ENCODE measurements around the gene RBM39. TPM values are rescaled to one million over a fixed set of nuclear protein-coding genes. Genes with fewer than 3 reads are reported as not detected.

Gene RBM39
- total and polyA plus RNA-seq, 9 of the 15 experiments (the other 6 are each of a cell fraction or from before 2014, with no cell fraction given) = 143 to 319 (median 228) TPM

DNA sequence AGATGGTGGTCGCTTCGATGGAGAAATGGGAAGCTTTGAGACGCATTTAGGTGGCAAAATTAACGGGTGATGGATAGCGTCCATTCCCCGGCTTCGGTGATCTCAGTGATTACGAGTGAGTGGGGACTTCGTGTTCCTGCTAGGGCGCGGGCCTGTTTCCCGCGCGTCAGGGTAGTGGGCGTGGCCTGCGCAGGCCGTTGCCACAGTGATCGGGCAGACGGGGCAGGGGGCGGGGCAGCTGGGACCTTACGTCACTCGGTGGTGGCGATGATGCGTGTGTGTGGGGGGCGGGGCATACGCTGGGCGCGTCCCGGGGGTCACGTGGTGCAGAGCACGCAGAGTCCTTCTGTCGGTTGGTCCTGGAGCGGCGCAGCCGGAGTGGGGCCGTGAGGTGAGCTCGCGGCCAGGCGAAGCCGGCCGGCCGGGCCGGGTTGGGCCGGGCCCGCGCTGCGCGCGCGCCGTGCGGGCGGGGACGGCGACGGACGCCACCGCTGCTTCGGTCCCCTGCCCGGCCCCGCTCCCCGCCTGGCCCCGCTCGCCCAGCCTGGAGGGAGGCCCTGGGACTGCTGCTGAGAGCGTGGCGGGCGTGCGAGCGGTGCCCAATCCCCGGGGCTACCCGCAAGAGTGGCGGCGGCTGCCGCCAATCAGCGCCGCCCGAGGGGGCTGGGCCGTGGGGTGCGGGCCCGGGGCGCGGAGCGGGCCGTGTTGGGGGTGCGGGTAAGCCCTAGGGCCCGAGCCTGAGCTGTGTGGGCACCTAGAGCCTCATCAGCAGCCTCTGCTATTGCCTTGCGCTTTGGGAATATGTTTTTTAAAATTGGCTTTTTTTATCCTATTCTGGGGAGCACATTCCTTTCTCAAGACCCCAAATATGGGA is 29.9 kb upstream of the RBM39 start, which contains the start of gene PHF20 (continued):
- no peak for TF ChIP-seq PML (IDR thresholded peaks at IDR 0.05; ENCODE audit: low read length)
- no peak for TF ChIP-seq ZNF561 (CRISPR knock-in tag; conservative IDR thresholded peaks at IDR 0.05)
- TF ChIP-seq ZNF644 (tag; IDR thresholded peaks at IDR 0.05; ENCODE audit: low read depth) = no peak; the same call in 1 of the 2 replicates
- TF ChIP-seq SIN3B (IDR thresholded peaks at IDR 0.05; ENCODE audit: low read depth) = peak; percentile 67; the same call in 1 of the 2 replicates
- TF ChIP-seq GTF2F1 (IDR thresholded peaks at IDR 0.05; ENCODE audit: low read depth, low read length) = 0 out of 2 replicates have a peak, but pooled peaks have one; percentile 68
- peak; percentile 55; the same call in 1 of the 2 replicates for TF ChIP-seq BMI1 (IDR thresholded peaks at IDR 0.05; ENCODE audit: low read length)
- TF ChIP-seq ZFP36 (IDR thresholded peaks at IDR 0.05; ENCODE audit: low read depth, low read length, partially characterized antibody) = no peak
- TF ChIP-seq SRSF3 (IDR thresholded peaks at IDR 0.05; ENCODE audit: insufficient read depth, low read length) = no peak
- TF ChIP-seq, protein P1, sequence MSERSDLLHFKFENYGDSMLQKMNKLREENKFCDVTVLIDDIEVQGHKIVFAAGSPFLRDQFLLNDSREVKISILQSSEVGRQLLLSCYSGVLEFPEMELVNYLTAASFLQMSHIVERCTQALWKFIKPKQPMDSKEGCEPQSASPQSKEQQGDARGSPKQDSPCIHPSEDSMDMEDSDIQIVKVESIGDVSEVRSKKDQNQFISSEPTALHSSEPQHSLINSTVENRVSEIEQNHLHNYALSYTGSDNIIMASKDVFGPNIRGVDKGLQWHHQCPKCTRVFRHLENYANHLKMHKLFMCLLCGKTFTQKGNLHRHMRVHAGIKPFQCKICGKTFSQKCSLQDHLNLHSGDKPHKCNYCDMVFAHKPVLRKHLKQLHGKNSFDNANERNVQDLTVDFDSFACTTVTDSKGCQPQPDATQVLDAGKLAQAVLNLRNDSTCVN (CRISPR knock-in tag; IDR thresholded peaks at IDR 0.05) = no peak
- peak in 1 of 2 experiments; percentile 47; a peak in 1 of 4 replicates for TF ChIP-seq SIN3A (IDR thresholded peaks at IDR 0.05; ENCODE audit: borderline replicate concordance in 2 of 2, control insufficient read depth in 1 of 2, low read depth in 2 of 2, low read length in 2 of 2)
- TF ChIP-seq, protein P2, sequence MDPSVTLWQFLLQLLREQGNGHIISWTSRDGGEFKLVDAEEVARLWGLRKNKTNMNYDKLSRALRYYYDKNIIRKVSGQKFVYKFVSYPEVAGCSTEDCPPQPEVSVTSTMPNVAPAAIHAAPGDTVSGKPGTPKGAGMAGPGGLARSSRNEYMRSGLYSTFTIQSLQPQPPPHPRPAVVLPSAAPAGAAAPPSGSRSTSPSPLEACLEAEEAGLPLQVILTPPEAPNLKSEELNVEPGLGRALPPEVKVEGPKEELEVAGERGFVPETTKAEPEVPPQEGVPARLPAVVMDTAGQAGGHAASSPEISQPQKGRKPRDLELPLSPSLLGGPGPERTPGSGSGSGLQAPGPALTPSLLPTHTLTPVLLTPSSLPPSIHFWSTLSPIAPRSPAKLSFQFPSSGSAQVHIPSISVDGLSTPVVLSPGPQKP (CRISPR knock-in tag; IDR thresholded peaks at IDR 0.05) = no peak
- no peak for TF ChIP-seq ZNF444 (CRISPR knock-in tag; IDR thresholded peaks at IDR 0.05)
- TF ChIP-seq SUPT5H (IDR thresholded peaks at IDR 0.05) = no peak
- TF ChIP-seq, protein P3, sequence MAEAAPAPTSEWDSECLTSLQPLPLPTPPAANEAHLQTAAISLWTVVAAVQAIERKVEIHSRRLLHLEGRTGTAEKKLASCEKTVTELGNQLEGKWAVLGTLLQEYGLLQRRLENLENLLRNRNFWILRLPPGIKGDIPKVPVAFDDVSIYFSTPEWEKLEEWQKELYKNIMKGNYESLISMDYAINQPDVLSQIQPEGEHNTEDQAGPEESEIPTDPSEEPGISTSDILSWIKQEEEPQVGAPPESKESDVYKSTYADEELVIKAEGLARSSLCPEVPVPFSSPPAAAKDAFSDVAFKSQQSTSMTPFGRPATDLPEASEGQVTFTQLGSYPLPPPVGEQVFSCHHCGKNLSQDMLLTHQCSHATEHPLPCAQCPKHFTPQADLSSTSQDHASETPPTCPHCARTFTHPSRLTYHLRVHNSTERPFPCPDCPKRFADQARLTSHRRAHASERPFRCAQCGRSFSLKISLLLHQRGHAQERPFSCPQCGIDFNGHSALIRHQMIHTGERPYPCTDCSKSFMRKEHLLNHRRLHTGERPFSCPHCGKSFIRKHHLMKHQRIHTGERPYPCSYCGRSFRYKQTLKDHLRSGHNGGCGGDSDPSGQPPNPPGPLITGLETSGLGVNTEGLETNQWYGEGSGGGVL (CRISPR knock-in tag; IDR thresholded peaks at IDR 0.05) = no peak
- TF ChIP-seq, protein P4, sequence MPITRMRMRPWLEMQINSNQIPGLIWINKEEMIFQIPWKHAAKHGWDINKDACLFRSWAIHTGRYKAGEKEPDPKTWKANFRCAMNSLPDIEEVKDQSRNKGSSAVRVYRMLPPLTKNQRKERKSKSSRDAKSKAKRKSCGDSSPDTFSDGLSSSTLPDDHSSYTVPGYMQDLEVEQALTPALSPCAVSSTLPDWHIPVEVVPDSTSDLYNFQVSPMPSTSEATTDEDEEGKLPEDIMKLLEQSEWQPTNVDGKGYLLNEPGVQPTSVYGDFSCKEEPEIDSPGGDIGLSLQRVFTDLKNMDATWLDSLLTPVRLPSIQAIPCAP (CRISPR knock-in tag; IDR thresholded peaks at IDR 0.05; ENCODE audit: borderline replicate concordance) = no peak; the same call in 1 of the 2 replicates
- peak; percentile 76 for TF ChIP-seq CHD2 (IDR thresholded peaks at IDR 0.05; ENCODE audit: low read depth, low read length)
- TF ChIP-seq KDM2B (CRISPR knock-in tag; IDR thresholded peaks at IDR 0.05) = no peak
- no peak for TF ChIP-seq HSF4 (CRISPR knock-in tag; IDR thresholded peaks at IDR 0.05; ENCODE audit: borderline replicate concordance)
- no peak for TF ChIP-seq ZFP1 (CRISPR knock-in tag; IDR thresholded peaks at IDR 0.05)
- no peak for TF ChIP-seq ZNF695 (CRISPR knock-in tag; IDR thresholded peaks at IDR 0.05)
- TF ChIP-seq MYNN (IDR thresholded peaks at IDR 0.05) = no peak
- TF ChIP-seq MYNN (CRISPR knock-in tag; IDR thresholded peaks at IDR 0.05) = no peak
- no peak for TF ChIP-seq ZNF445 (CRISPR knock-in tag; IDR thresholded peaks at IDR 0.05; ENCODE audit: low read depth)
